ENCODE data around the gene ARPC5L.

DNA sequence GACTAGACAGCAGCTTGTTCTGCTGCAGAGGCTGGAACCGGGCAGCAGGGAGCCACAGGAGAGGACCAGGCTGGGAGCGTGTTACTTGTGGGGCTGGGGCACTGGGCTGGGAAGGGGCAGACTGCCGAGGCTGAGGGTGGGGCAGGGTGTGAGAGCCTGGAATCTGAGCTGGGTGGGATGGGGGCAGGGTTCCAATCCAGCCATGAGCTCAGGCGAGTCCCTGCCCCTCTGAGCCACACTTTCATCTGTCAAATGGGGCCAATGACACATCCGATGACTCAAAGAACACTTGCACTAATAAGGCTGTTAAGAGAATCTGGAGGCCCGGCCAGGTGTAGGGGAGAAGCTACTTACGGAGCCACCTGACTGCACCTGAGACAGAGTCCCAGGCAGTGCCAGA lies 27.3 kb upstream of the ARPC5L start:
- TF ChIP-seq, protein P1, sequence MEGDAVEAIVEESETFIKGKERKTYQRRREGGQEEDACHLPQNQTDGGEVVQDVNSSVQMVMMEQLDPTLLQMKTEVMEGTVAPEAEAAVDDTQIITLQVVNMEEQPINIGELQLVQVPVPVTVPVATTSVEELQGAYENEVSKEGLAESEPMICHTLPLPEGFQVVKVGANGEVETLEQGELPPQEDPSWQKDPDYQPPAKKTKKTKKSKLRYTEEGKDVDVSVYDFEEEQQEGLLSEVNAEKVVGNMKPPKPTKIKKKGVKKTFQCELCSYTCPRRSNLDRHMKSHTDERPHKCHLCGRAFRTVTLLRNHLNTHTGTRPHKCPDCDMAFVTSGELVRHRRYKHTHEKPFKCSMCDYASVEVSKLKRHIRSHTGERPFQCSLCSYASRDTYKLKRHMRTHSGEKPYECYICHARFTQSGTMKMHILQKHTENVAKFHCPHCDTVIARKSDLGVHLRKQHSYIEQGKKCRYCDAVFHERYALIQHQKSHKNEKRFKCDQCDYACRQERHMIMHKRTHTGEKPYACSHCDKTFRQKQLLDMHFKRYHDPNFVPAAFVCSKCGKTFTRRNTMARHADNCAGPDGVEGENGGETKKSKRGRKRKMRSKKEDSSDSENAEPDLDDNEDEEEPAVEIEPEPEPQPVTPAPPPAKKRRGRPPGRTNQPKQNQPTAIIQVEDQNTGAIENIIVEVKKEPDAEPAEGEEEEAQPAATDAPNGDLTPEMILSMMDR (conservative IDR thresholded peaks at IDR 0.05): no peak
- no peak for TF ChIP-seq ZFX (IDR thresholded peaks at IDR 0.05)
